HS-5 (cell line): Measurements from ENCODE around the gene INKA1.
A peak's percentile ranks its signal among the peaks of the same experiment; 100 is the strongest.
"Not testable (repeated sequence)": the region's sequence is repeated elsewhere in the genome, so short reads cannot be mapped to it uniquely, and the experiment has no call there.

ENCODE experiments used
- DNase-seq: peaks from one replicate; pipeline ENCODE4 v3.0.0-alpha.2; 2012; ENCODE audit warnings: low read depth

Gene INKA1

DNA sequence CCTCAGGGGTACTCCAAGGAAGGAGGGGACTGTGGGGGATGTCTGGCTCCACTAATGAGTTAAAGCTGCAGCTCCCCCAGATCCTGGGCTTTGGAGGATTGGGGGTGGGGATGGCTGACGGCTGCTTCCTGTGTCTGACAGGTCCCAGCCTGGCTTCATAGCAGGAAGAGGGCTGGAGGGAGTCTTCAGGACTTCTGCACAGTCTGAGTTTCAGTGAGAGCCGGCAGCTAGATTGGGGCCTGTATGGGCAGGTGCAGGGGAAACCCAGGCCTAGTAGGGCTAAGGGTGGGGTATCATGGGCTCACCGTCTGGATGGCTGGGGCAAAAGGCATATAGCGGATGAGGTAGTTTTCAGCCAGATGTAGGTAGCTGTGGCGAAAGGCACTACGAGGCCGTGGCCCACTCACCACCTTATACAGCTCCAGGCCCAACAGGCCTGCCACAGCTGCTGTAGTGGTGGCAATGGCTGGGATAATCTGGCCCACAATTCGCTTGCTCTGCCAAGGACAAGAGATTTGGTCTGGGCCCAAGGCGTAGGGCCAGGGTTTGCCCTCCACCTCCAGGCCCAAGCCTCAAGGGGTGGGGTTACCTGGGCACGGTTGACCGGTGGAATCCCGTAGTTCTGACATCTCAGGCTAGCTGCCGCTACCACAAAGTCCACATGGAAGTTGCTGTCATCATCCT lies 4.5 kb downstream of the INKA1 start:
- DNase-seq, result no peak

DNA sequence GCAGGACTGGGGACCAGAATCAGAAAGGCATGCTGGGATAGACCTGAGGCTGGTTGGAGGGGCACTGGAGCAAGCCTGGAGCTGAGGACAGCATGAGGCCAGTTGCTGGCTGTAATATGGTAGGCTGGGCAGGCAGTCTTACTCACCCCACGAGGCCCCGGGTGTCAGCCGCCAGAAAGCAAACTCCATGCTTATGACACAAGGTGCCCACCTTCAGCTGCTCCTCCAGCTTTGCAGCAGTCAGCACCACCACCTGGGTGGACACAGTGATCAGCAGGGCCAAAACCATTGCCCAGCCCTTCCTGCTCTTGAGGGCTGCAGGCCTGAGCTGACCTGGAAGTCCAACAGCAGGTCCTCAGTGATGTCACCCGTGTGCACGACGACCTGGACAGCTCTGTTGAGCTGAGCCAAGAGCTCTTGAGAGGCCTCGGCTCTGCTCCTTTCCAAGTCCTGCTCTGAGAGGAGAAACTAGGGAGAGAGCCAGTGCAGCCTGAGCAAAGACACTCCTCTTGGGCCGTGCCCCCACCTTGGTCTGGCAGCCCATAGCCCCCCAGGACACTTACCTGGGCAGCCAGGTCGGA lies 9.9 kb downstream of the INKA1 start:
- no peak for DNase-seq

DNA sequence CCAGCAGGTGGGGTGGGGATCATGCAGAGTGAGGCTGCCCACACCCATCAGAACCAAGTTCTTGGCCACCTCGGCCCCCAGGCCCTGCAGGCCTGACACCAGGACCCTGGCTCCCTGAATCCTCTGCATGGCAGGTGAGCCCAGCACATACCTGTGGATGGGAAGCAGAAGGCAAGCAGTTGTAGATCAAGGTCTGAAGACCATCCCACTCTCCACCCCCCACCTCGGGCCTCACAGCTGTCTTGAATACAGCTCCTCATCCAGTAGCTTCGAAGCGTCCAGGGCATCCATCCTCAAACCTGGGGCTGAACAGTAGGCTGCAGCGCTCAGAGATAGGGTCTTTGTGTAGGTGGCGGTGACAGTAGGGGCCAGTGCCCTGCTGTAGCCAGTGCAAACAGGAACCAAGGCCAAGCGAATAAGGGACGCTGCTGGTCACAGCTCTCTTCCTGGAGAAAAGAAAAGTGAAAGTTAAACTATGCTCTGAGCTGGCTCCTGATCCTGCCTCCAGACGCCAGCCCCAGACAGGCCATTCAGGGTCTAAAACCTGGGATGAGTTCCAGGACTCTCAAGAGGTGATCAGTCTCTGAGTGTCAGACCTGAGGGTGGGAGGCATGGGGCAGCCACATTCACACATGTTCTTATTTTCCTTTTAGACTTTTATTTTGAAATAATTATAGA lies 10.6 kb downstream of the INKA1 start, which contains the start of gene UBA7:
TSS of gene UBA7 (minus strand) at position 457 of the 678 bp plus-strand sequence. CDS start at position 291, 166 bp downstream.
- peak; percentile 42 for DNase-seq

DNA sequence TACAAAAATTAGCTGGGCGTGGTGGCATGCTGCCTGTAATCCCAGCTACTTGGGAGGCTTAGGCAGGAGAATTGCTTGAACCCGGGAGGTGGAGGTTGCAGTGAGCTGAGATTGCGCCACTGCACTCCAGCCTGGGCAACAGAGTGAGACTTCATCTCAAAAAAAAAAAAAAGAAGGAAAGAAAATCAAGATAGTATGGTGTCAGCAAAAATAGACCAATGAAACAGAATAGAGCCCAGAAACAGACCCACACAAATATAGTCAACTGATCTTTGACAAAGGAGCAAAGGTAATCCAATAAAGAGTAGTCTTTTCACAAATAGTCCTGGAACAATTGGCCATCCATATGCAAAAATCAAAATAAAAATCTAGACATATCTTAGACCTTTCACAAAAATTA lies 20.1 kb downstream of the INKA1 start:
- DNase-seq, result not testable (repeated sequence)

DNA sequence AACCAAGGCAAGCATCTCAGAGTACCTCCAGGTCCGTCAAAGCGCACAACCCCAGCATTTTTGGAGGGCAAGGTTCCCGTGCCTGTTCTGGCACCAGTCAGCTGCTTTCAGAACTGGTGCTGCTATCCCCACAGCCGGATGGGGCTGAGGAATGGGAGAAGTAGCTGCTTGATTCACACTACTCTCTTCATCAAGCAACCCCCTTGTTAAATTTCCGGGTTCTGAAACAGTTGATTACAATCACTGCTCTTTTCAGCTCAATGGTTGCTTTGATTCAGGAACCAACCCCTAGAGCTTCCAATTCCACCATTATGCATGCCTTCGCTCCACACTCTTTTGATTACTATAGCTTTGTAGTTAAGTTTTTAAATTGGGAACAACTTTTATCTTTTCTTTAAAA lies 23.0 kb downstream of the INKA1 start:
- DNase-seq, result no peak

DNA sequence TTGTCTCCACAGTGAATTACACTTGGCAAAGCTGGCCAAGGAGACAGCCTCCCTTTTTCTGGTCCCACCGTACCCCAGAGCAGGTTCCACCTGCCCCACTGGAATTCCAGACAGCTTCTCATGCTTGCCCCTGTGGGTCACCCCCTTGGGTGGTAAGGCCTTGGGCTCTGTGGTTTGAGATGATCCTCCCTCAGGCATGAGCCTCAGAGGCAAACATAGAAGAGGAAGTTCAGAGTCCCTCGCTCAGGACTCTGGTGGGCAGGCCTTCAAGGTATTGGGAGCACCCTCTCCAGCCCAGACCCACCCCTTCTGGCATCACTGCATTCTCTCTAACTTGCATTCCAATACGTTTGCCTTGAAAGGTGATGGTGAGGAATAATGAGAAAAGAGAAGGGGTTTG lies 28.3 kb downstream of the INKA1 start:
- no peak for DNase-seq

DNA sequence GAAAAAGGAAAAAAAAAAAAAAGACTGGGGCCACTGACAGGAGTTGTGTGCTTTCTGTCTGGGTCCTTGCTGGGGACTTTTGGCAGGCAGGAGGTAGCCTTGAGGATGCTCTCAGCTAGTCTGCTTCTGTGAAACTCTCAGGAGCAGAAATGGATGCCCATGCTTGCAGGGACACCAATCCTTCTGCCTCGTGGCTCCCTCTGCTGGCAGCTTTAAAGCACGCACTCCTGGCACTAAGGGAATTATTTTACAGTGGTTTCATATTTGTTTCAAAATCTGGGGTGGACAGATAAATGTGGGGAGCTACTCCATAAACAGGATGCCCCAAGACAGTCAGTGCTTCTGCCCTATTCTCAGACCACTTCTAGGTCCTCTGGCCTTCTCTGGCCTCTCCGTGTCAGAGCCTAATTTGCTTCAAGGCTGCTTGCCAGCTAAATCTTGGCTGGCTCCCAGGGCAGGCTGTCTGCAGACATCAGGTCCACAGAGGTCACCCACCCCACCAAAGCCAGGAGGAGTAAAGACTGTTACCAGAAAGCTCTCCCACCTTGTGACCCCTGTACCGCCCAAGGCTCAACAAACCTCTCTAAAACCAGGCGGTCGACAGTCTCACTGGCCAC lies 36.2 kb downstream of the INKA1 start:
- DNase-seq, result peak; percentile 28

DNA sequence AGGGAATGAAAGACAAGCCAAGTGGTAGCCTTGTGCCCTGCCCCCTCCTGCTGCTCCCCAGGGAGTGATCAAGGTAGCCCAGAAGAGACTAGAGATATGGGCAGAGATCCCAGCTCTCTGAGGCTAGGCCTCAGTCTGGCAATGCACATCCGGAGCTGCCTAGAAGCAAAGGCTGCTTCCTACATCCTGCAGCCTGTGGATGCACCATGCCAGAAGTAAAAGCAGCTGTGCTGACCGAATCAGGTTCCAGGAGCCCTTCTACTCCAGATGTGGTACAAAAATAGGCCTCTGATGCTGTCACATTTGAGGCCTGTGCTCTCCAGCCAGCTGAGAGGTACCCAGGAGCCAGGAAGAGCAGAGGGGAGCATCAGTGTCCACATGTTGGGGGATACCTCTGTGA lies 37.3 kb downstream of the INKA1 start:
- DNase-seq, result no peak

DNA sequence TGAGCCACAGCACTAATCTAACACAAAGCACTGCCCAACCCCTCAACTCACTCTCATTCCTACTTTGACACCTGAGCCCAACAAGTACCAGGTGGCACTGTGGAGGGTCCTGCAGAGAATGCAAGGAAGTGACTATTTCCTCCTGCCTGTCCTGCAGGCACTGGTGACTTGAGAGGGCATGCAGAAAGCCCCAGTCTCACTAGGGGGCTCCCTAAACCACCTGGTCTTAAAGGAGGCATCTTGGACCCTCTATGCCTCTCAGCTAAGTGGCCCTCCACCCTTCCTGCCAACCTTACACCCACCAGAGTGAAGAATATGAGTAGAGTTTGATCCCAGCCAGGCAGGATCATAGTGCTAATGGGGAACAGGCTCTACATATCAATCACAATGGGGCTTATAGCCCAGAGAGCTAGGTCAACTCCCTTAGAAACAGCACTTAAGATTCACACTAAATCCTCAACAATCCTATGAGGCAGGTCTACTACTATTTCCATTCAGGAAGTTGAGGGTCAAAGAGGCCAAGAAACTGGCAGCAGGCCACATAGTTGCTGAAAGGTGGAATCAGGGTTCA lies 38.1 kb downstream of the INKA1 start:
- DNase-seq, result no peak

DNA sequence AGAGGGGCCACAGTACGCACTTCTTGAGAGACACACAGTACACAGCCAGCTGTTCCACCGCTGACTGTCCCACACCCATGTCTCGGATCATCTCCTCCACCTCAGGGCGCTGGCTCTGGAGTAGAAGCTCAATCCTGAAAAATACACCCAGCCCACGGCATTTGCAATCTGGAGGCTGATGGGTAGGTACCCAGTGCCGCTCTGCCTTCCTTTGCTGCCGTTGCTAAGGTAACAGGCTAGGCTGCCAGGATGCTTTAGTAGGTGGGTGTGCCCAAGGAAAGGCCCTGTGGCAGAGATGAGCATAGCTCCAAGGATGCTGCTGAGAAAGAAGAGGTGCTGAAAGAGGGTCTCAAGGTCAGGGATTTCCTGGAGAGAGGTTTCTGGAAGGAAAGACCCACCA lies 38.7 kb downstream of the INKA1 start:
- DNase-seq, result no peak

DNA sequence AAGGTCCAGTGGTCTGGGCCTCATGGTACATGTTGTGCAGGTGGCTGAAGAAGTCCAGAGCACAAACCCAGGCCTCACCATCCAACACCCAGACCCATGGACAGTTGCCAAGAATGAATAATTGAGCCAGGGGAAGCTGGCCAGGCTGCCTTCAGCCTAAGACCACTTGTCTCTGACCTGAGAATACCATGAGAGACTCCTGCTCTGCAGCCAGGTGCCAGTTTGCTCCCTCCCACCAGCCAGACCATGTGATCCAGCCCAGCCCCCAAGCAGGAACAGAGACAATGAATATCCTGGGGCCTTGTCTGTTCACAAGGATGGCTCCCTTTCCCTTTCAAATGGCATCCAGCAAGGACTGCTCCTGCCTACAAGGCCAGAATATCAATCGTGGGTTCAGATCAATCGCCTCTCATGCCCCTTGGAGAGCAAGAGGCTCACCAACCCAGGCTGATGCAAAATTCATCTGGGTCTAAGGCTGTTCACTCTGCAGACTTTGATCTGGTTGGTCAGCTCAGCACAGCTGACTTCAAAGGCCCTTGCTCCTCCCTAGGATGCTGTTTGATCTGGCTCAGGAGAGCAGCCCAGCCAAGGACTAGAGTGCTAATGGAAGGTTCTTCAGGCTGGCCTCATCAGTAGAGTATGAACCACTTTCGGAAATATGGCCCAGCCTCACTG lies 39.9 kb downstream of the INKA1 start:
- DNase-seq, result no peak

DNA sequence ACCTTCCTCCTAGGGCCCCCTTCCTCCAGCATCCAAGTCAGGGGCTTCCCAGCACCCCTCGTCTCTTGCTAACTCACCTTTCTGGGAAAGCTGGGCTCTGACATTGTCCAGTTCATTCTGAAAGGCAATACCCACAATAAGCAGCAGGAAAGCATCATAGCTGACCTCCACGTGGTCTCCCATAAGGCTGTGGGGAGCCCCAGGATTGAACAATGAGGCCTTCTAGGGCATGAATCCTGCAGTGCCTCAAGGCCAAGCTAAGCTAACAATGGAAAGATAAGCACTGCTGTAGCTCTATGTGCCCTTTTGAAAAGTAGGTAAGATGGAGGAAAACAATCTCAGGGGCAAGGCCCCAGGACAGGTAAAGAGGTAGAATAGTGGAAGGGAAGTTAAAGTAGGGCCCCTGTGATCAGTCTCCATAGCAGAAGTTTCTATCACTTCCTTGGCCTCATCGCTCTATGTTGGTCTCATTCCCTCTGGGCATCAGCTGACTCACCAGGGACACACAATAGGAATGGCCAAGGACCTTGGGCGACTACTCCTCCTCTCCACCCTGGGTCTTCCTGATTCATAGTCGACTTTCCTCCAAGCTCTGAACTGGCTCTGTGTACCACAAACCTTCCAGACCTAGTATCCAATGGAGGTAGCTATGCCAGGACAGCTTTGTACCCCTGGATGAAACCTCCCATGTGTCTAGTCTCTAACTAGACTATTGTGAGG lies 41.6 kb downstream of the INKA1 start:
- no peak for DNase-seq

DNA sequence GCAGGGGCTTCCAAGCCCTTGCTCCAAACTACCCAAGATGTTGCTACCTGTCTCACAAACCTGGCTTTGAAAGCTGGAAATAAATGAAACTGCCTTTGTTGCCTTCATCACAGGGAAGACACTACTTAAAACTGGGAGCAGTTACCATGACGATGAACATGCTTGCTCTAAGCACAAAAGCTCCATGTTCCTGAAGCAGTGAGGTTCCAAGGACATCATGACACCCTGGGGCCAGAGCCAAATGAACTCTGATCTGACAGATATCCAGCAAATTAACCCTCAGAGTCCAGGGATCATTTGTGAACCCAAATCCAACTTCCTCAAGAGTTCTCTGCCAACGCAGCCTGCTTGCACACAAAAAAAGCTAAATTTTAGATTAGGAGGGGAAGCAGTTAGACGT lies 42.6 kb downstream of the INKA1 start:
- no peak for DNase-seq
